ENCODE results near the gene NPY. TPM values are rescaled to one million over a fixed set of nuclear protein-coding genes. Genes with fewer than 3 reads are reported as not detected.

The NPY gene
- total RNA-seq, 1 experiment from 2014 or later: not detected

DNA sequence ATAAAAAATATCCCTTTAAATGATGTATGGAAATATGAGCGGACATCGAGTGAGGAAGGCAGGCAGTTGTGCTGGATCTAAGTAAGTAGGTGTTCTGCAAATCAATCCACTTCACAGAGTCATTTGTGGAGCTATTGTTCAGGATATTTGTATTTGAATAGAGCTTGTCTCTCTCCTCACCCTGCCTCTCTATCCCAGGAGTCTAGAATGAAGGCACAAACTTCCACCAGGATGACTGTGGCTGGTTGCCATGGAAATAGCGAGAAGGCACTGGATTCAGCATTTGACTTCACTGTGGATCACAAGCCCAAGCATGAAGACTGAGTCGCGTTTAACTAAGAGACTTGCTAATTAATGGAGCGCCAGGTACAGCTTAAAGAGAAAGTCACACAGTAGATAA, 53.2 kb downstream of the NPY start:
- Histone ChIP-seq H3K79me2 (ENCODE audit: insufficient read depth, low read length) (no peaks in the 10 kb centered on the region), H3K4me1 (ENCODE audit: control insufficient read depth in 1 of 2, insufficient read depth in 2 of 2, low read length in 2 of 2) (peaks cover 0 to 9% of the 10 kb centered on the region in 2 experiments; a peak in 1 of 4 replicates), H3K36me3 (ENCODE audit: control insufficient read depth in 1 of 2, insufficient read depth in 2 of 2, low read length in 2 of 2) (no peaks in the 10 kb centered on the region), H2AFZ (ENCODE audit: low read depth, low read length, poor library complexity, severe bottlenecking) (no peak overlapping the region), H3K4me2 (ENCODE audit: low read length) (no peak overlapping the region), H3K9me3 (ENCODE audit: control insufficient read depth in 1 of 2, insufficient read depth in 1 of 2, low read depth in 1 of 2, low read length in 2 of 2) (no peaks in the 10 kb centered on the region), H3K27ac (ENCODE audit: low read depth, low read length) (no peak overlapping the region), H4K20me1 (ENCODE audit: insufficient read depth) (no peaks in the 10 kb centered on the region), H3K27me3 (ENCODE audit: insufficient read depth, low read length) (peaks cover 22% of the 10 kb centered on the region; the same call in 1 of the 2 replicates), H3K9me2 (ENCODE audit: insufficient read depth) (no peaks in the 10 kb centered on the region), H3K9ac (ENCODE audit: low read length) (no peak overlapping the region), H3K4me3 (replicated peaks in 1 of 2; ENCODE audit: low read depth in 1 of 2, low read length in 2 of 2) (no peak overlapping the region)
- ChIA-PET RAD21 (ENCODE audit: low non-redundant PET in 1 of 2, low total read pairs in 2 of 2, uncharacterized antibody in 2 of 2, unreplicated experiment in 2 of 2) (no interaction called here), POLR2A (no interaction called here), CTCF (no interaction called here)
- ATAC-seq (no peak), DNase-seq (ENCODE audit: low read depth, low spot score) (no peak)
- intact Hi-C loops (cut with micrococcal nuclease): no loop called here
- BruUV-seq (replicated peaks): no TSS peak
- TF ChIP-seq, protein P1, sequence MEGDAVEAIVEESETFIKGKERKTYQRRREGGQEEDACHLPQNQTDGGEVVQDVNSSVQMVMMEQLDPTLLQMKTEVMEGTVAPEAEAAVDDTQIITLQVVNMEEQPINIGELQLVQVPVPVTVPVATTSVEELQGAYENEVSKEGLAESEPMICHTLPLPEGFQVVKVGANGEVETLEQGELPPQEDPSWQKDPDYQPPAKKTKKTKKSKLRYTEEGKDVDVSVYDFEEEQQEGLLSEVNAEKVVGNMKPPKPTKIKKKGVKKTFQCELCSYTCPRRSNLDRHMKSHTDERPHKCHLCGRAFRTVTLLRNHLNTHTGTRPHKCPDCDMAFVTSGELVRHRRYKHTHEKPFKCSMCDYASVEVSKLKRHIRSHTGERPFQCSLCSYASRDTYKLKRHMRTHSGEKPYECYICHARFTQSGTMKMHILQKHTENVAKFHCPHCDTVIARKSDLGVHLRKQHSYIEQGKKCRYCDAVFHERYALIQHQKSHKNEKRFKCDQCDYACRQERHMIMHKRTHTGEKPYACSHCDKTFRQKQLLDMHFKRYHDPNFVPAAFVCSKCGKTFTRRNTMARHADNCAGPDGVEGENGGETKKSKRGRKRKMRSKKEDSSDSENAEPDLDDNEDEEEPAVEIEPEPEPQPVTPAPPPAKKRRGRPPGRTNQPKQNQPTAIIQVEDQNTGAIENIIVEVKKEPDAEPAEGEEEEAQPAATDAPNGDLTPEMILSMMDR (IDR thresholded peaks at IDR 0.05 in 2 of 3, conservative IDR thresholded peaks at IDR 0.05 in 1 of 3; ENCODE audit: borderline replicate concordance in 1 of 3, insufficient read depth in 1 of 3, low read depth in 2 of 3, low read length in 2 of 3): no peak

DNA sequence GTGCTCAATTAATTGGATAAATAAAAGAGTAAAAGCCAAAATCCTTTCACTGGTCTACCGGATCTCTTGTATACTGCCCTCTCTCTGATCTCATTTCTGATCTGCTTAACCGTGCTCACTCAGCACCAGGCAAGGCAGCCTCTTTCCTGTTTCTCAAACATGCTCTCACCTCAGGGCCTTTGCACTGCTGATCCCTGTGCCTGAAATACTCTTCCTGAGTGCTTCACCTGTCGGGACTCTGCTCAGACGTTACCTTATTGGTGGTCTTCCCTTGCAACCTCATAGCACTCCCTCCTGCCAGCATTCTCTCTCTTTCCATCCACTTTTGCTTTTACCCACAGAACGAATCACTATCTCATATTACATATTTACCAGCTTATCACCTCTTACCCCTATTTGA, 55.6 kb downstream of the NPY start:
- Histone ChIP-seq H3K9me2 (ENCODE audit: insufficient read depth) (no peaks in the 10 kb centered on the region), H4K20me1 (ENCODE audit: insufficient read depth) (no peaks in the 10 kb centered on the region), H3K4me2 (ENCODE audit: low read length) (no peak overlapping the region), H3K9me3 (ENCODE audit: control insufficient read depth in 1 of 2, insufficient read depth in 1 of 2, low read depth in 1 of 2, low read length in 2 of 2) (no peaks in the 10 kb centered on the region), H3K27me3 (ENCODE audit: insufficient read depth, low read length) (peaks cover 22% of the 10 kb centered on the region; the same call in 1 of the 2 replicates), H3K4me3 (replicated peaks in 1 of 2; ENCODE audit: low read depth in 1 of 2, low read length in 2 of 2) (no peak overlapping the region), H3K79me2 (ENCODE audit: insufficient read depth, low read length) (no peaks in the 10 kb centered on the region), H3K4me1 (ENCODE audit: control insufficient read depth in 1 of 2, insufficient read depth in 2 of 2, low read length in 2 of 2) (peaks cover 0 to 9% of the 10 kb centered on the region in 2 experiments; a peak in 1 of 4 replicates), H3K9ac (ENCODE audit: low read length) (no peak overlapping the region), H3K36me3 (ENCODE audit: control insufficient read depth in 1 of 2, insufficient read depth in 2 of 2, low read length in 2 of 2) (no peaks in the 10 kb centered on the region), H3K27ac (ENCODE audit: low read depth, low read length) (no peak overlapping the region), H2AFZ (ENCODE audit: low read depth, low read length, poor library complexity, severe bottlenecking) (no peak overlapping the region)
- intact Hi-C loops (cut with micrococcal nuclease): no loop called here
- no peak for ATAC-seq
- ChIA-PET RAD21 (ENCODE audit: low non-redundant PET in 1 of 2, low total read pairs in 2 of 2, uncharacterized antibody in 2 of 2, unreplicated experiment in 2 of 2) (no interaction called here), POLR2A (no interaction called here), CTCF (no interaction called here)
- TF ChIP-seq CEBPB (IDR thresholded peaks at IDR 0.05; ENCODE audit: low read depth): no peak
- TF ChIP-seq ELF1 (IDR thresholded peaks at IDR 0.05; ENCODE audit: borderline replicate concordance, low read depth): no peak
- TF ChIP-seq SIN3A (IDR thresholded peaks at IDR 0.05; ENCODE audit: low read depth): no peak
- TF ChIP-seq, protein P2, sequence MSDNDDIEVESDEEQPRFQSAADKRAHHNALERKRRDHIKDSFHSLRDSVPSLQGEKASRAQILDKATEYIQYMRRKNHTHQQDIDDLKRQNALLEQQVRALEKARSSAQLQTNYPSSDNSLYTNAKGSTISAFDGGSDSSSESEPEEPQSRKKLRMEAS (IDR thresholded peaks at IDR 0.05): no peak
- TF ChIP-seq TCF7L2 (IDR thresholded peaks at IDR 0.05; ENCODE audit: borderline replicate concordance, extremely low read depth, insufficient read depth, insufficient read length): no peak
- no peak for TF ChIP-seq SRF (IDR thresholded peaks at IDR 0.05; ENCODE audit: low read depth)
- no peak for DNase-seq (ENCODE audit: low read depth, low spot score)
- BruUV-seq (replicated peaks): no TSS peak
